HUES6 (cell line): Measurements from ENCODE around the gene BCAS3.
"Not testable (repeated sequence)": the region's sequence is repeated elsewhere in the genome, so short reads cannot be mapped to it uniquely, and the experiment has no call there.

Experiments used
- H3K27ac ChIP-seq: 2 replicates; pipeline ENCODE4 v1.7.0; 2013; ENCODE audit warnings: low read depth, mild to moderate bottlenecking, low read length, inconsistent platforms
- H3K27me3 ChIP-seq: 2 replicates; pipeline ENCODE4 v1.6.1; 2013; ENCODE audit warnings: low read length; ENCODE audit not compliant: control insufficient read depth, insufficient read depth
- H3K36me3 ChIP-seq: 2 replicates; pipeline ENCODE4 v1.6.1; 2013; ENCODE audit warnings: low read length; ENCODE audit not compliant: control insufficient read depth, insufficient read depth
- H3K4me1 ChIP-seq: 2 replicates; pipeline ENCODE4 v1.6.1; 2013; ENCODE audit warnings: low read length; ENCODE audit not compliant: control insufficient read depth, insufficient read depth
- H3K4me3 ChIP-seq: 2 replicates; pipeline ENCODE4 v1.5.1; 2013; ENCODE audit warnings: low read depth, low read length
- H3K9ac ChIP-seq: one replicate; pipeline ENCODE4 v1.6.1; 2013; ENCODE audit warnings: mild to moderate bottlenecking, low read length
- H3K9me3 ChIP-seq: 2 replicates; pipeline ENCODE4 v1.6.1; 2013; ENCODE audit warnings: low read depth, low read length; ENCODE audit not compliant: control insufficient read depth, insufficient read depth

The BCAS3 gene

GRCh38 chr17:61422116-61422799 lies 744.6 kb downstream of the BCAS3 start:
- H3K4me3 ChIP-seq = no peak overlapping the region

GRCh38 chr17:61422869-61423268 lies 745.2 kb downstream of the BCAS3 start:
- no peak overlapping the region for H3K4me3 ChIP-seq
- no peaks in the 10 kb centered on the region for H3K9me3 ChIP-seq
- no peak overlapping the region for H3K9ac ChIP-seq

More at GRCh38 chr17:61422116-61422799, 744.6 kb downstream of the BCAS3 start:
- H3K27ac ChIP-seq = no peak overlapping the region
- no peaks in the 10 kb centered on the region for H3K36me3 ChIP-seq
- H3K4me1 ChIP-seq = peaks cover 4% of the 10 kb centered on the region; the same call in 1 of the 2 replicates
- H3K9me3 ChIP-seq = no peaks in the 10 kb centered on the region
- peaks cover 36% of the 10 kb centered on the region for H3K27me3 ChIP-seq
- H3K9ac ChIP-seq = no peak overlapping the region

GRCh38 chr17:61423967-61424649 lies 746.5 kb downstream of the BCAS3 start:
- Histone ChIP-seq H3K9ac (no peak overlapping the region), H3K4me3 (no peak overlapping the region), H3K27me3 (peaks cover 25% of the 10 kb centered on the region; the same call in 1 of the 2 replicates), H3K9me3 (no peaks in the 10 kb centered on the region), H3K27ac (no peak overlapping the region), H3K4me1 (peaks cover 4% of the 10 kb centered on the region; the same call in 1 of the 2 replicates), H3K36me3 (no peaks in the 10 kb centered on the region)

More at GRCh38 chr17:61422869-61423268, 745.2 kb downstream of the BCAS3 start:
- Histone ChIP-seq H3K4me1 (peaks cover 4% of the 10 kb centered on the region; the same call in 1 of the 2 replicates), H3K36me3 (no peaks in the 10 kb centered on the region), H3K27me3 (peaks cover 32% of the 10 kb centered on the region; the same call in 1 of the 2 replicates), H3K27ac (no peak overlapping the region)

GRCh38 chr17:61425682-61426481 lies 748.2 kb downstream of the BCAS3 start:
- H3K27me3 ChIP-seq = peaks cover 19% of the 10 kb centered on the region; the same call in 1 of the 2 replicates
- H3K9me3 ChIP-seq = no peaks in the 10 kb centered on the region
- peaks cover 4% of the 10 kb centered on the region; the same call in 1 of the 2 replicates for H3K4me1 ChIP-seq
- no peak overlapping the region for H3K9ac ChIP-seq
- no peak overlapping the region for H3K27ac ChIP-seq
- H3K4me3 ChIP-seq = no peak overlapping the region
- no peaks in the 10 kb centered on the region for H3K36me3 ChIP-seq

GRCh38 chr17:61426482-61427304 lies 749.0 kb downstream of the BCAS3 start:
- H3K4me3 ChIP-seq = no peak overlapping the region
- no peak overlapping the region for H3K9ac ChIP-seq
- no peaks in the 10 kb centered on the region for H3K36me3 ChIP-seq

GRCh38 chr17:61427567-61427966 lies 749.9 kb downstream of the BCAS3 start:
- no peak overlapping the region for H3K4me3 ChIP-seq
- H3K27me3 ChIP-seq = peaks cover 7% of the 10 kb centered on the region; the same call in 1 of the 2 replicates
- no peaks in the 10 kb centered on the region for H3K36me3 ChIP-seq
- no peaks in the 10 kb centered on the region for H3K9me3 ChIP-seq
- H3K27ac ChIP-seq = no peak overlapping the region
- H3K9ac ChIP-seq = no peak overlapping the region
- H3K4me1 ChIP-seq = peaks cover 8% of the 10 kb centered on the region; the same call in 1 of the 2 replicates

More at GRCh38 chr17:61426482-61427304, 749.0 kb downstream of the BCAS3 start:
- H3K9me3 ChIP-seq = no peaks in the 10 kb centered on the region
- peaks cover 13% of the 10 kb centered on the region; the same call in 1 of the 2 replicates for H3K27me3 ChIP-seq
- no peak overlapping the region for H3K27ac ChIP-seq
- peaks cover 5% of the 10 kb centered on the region; the same call in 1 of the 2 replicates for H3K4me1 ChIP-seq

- Histone ChIP-seq H3K27ac (no peak overlapping the region), H3K4me1 (peaks cover 8% of the 10 kb centered on the region; the same call in 1 of the 2 replicates), H3K36me3 (no peaks in the 10 kb centered on the region), H3K9me3 (no peaks in the 10 kb centered on the region), H3K9ac (no peak overlapping the region), H3K4me3 (no peak overlapping the region), H3K27me3 (no peaks in the 10 kb centered on the region)
These were observed 751.6 kb downstream of the BCAS3 start for GRCh38 chr17:61429274-61429673.

GRCh38 chr17:61429831-61430230 lies 752.2 kb downstream of the BCAS3 start:
- H3K36me3 ChIP-seq, H3K9me3 ChIP-seq, H3K27me3 ChIP-seq, H3K4me1 ChIP-seq, H3K9ac ChIP-seq, H3K27ac ChIP-seq, H3K4me3 ChIP-seq: not testable (repeated sequence)

- Histone ChIP-seq H3K9ac (no peak overlapping the region), H3K4me1 (0 out of 2 replicates have a peak, but pooled peaks cover 4% of the 10 kb centered on the region), H3K4me3 (no peak overlapping the region), H3K36me3 (no peaks in the 10 kb centered on the region), H3K27me3 (no peaks in the 10 kb centered on the region), H3K9me3 (peaks cover 2% of the 10 kb centered on the region; the same call in 1 of the 2 replicates), H3K27ac (no peak overlapping the region)
These were observed 754.1 kb downstream of the BCAS3 start for GRCh38 chr17:61431594-61432311.
